CD4-positive, alpha-beta memory T cell (primary cell): ENCODE data around the gene PCSK6. TPM values are rescaled to one million over a fixed set of nuclear protein-coding genes. Genes with fewer than 3 reads are reported as not detected.

ENCODE experiments used
- CTCF ChIA-PET: fragments of 350-600 bp; sonication (Branson Sonifier 250); formaldehyde crosslinking; loops from one replicate; lab custom pipeline; 2021; ENCODE audit warnings: inconsistent platforms; ENCODE audit not compliant: partially characterized antibody; lab: Charles Lee
- POLR2A ChIA-PET: fragments of 350-600 bp; sonication (Branson Sonifier 250); formaldehyde crosslinking; loops from one replicate; lab custom pipeline; 2021; ENCODE audit not compliant: partially characterized antibody; lab: Charles Lee
- DNase-seq, 5 donors: peaks; one replicate each; pipeline versions ENCODE4 v3.0.0 to v3.0.0-alpha.2; 2020 to 2022; ENCODE audit warnings: mixed read lengths in 1 of 5
- H3K27ac ChIP-seq: one replicate; pipeline ENCODE4 v1.7.0; 2013; ENCODE audit warnings: low read depth, low read length
- H3K27me3 ChIP-seq: 2 replicates; pipeline ENCODE4 v1.7.0; 2013; ENCODE audit warnings: mild to moderate bottlenecking, low read length, moderate library complexity; ENCODE audit not compliant: insufficient read depth
- H3K36me3 ChIP-seq: 2 replicates; pipeline ENCODE4 v1.7.0; 2013; ENCODE audit warnings: mild to moderate bottlenecking, low read length, moderate library complexity; ENCODE audit not compliant: insufficient read depth
- H3K4me1 ChIP-seq: 2 replicates; pipeline ENCODE4 v1.7.0; 2013; ENCODE audit warnings: mild to moderate bottlenecking, low read length, moderate library complexity; ENCODE audit not compliant: insufficient read depth
- H3K4me3 ChIP-seq, 2 donors: one replicate each; pipeline ENCODE4 v1.7.0; 2013; ENCODE audit warnings: low read length in 2 of 2, mild to moderate bottlenecking in 1 of 2
- H3K9me3 ChIP-seq, 2 donors: one replicate each; pipeline ENCODE4 v1.7.0; 2013; ENCODE audit warnings: low read length in 2 of 2, control low read depth in 1 of 2; ENCODE audit not compliant: control insufficient read depth in 1 of 2
- H3K27ac Mint-ChIP-seq, 7 donors: one replicate each; pipeline ENCODE4 v1.8.0; 2020 to 2021; ENCODE audit warnings: mixed read lengths in 7 of 7, mild to moderate bottlenecking in 6 of 7, inconsistent platforms in 3 of 7, moderate library complexity in 3 of 7
- H3K27me3 Mint-ChIP-seq, 2 donors: one replicate each; pipeline ENCODE4 v1.8.0; 2020 to 2021; ENCODE audit warnings: mixed read lengths in 2 of 2
- H3K36me3 Mint-ChIP-seq, 2 donors: one replicate each; pipeline ENCODE4 v1.8.0; 2020 to 2021; ENCODE audit warnings: mixed read lengths in 2 of 2, inconsistent platforms in 1 of 2, mild to moderate bottlenecking in 1 of 2
- H3K4me1 Mint-ChIP-seq, 4 donors: one replicate each; pipeline ENCODE4 v1.8.0; 2020 to 2021; ENCODE audit warnings: mixed read lengths in 4 of 4, mild to moderate bottlenecking in 1 of 4
- H3K4me3 Mint-ChIP-seq, 8 donors: one replicate each; pipeline ENCODE4 v1.8.0; 2020 to 2021; ENCODE audit warnings: mixed read lengths in 8 of 8, mild to moderate bottlenecking in 7 of 8, moderate library complexity in 6 of 8, inconsistent platforms in 3 of 8
- H3K9me3 Mint-ChIP-seq, 8 donors: one replicate each; pipeline ENCODE4 v1.8.0; 2020 to 2021; ENCODE audit warnings: mixed read lengths in 8 of 8, mild to moderate bottlenecking in 5 of 8, inconsistent platforms in 3 of 8, moderate library complexity in 1 of 8
- intact Hi-C: fragments of 100-400 bp; cut with micrococcal nuclease; formaldehyde crosslinking; loops from one replicate; pipeline ENCODE4 v1.15.1; 2023
- polyA plus RNA-seq, 2 donors: library from polyadenylated mRNA; unstranded; fragments of 300-500 nt; fragmentation: Illumina TruSeq; gene quantifications; one replicate each; pipeline ENCODE4 v1.2.3, GENCODE V29; 2021
- total RNA-seq, 2 experiments: library from RNA; stranded (reverse); gene quantifications; one replicate each; pipeline ENCODE4 v1.2.3, GENCODE V29; 2021

The PCSK6 gene
- total and polyA plus RNA-seq, 4 experiments from 2014 or later, result 0.08 to 0.53 (median 0.32) TPM

DNA sequence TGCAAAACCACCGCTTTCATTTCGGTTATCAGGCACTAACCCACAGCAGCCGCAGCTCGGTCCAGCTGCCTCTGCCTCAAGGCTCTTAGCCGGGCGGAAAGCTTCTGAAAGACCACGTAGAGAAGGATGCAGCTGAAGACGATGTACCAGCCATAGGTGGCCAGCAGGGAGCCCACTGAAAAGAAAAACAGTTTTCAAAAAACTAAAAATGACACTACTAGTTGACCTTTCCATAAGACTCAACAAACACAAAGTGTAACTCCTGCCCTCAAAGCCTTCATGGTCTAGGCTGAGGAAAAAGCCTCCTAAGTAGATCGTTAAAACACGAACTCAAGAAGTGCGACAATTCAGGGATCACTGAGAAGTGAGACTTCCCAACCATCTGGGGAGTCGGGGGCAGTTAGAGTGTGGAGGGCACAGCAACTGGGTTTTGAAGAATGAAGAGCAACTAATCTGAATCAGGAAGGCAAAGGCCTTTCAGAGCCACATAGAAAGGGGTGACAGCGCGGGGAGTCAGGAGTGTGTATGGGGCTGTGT, 212.9 kb downstream of the PCSK6 start:
- no peaks in the 10 kb centered on the region for H3K9me3 Mint-ChIP-seq
- no peaks in the 10 kb centered on the region for H3K9me3 ChIP-seq
- CTCF ChIA-PET, result interaction anchor here (0.6 to 5.2 kb wide), 5 partner anchors 8 to 22 kb away, joined by 3 to 27 read pairs (median 5); no protein-coding TSS in a partner anchor
- POLR2A ChIA-PET, result interaction anchor here (0.7 to 1.6 kb wide), 3 partner anchors 18 to 43 kb away, joined by 3 to 6 read pairs (median 4); partner anchors contain the start of gene SNRPA1
- H3K36me3 Mint-ChIP-seq, result peaks cover 38 to 76% of the 10 kb centered on the region in 2 donors
- H3K27ac ChIP-seq, result peak overlapping the region; percentile 89
- H3K36me3 ChIP-seq, result peaks cover 52% of the 10 kb centered on the region
- H3K4me3 Mint-ChIP-seq, result peak overlapping the region; percentile 93 to 97 (median 94)
- peaks cover 11 to 43% (median 21%) of the 10 kb centered on the region in 4 donors for H3K4me1 Mint-ChIP-seq
- no peaks in the 10 kb centered on the region for H3K27me3 Mint-ChIP-seq
- peak overlapping the region; percentile 74 to 93 for H3K4me3 ChIP-seq
- peaks cover 25% of the 10 kb centered on the region for H3K4me1 ChIP-seq
- intact Hi-C loops, result loop anchor here (1.0 kb wide), 1 partner anchor 18 kb away; no protein-coding TSS in a partner anchor
- H3K27me3 ChIP-seq, result no peaks in the 10 kb centered on the region
- peak overlapping the region; percentile 91 to 99 (median 95) for H3K27ac Mint-ChIP-seq
- no peak for DNase-seq

DNA sequence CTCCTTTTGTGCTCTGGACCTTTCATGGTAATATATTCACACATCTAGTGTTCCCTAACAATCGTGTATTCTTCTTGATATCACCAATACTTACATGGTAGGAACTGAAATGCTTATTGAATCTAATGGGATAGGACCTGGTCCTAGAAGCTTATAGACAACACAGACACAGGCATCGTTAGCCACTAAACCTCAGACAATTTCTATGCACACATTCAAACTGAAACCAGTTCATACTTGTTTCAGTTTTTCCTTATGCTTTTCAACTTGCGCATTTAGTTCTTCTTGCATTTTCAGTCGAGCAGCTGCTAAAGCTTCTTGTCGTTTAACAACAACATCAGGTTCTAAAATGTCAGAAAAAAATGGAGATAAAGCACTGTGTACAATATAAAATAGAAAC, 214.5 kb downstream of the PCSK6 start:
- CTCF ChIA-PET, result interaction anchor here (3.2 to 5.2 kb wide), 3 partner anchors 14 to 267 kb away, joined by 16 to 27 read pairs (median 20); no protein-coding TSS in a partner anchor
- POLR2A ChIA-PET, result no interaction called here
- H3K4me1 Mint-ChIP-seq, result peaks cover 11 to 43% (median 21%) of the 10 kb centered on the region in 4 donors
- H3K9me3 Mint-ChIP-seq, result no peaks in the 10 kb centered on the region
- no peak overlapping the region for H3K4me3 ChIP-seq
- peak overlapping the region in 6 of 7 donors; percentile 12 to 91 (median 57) for H3K27ac Mint-ChIP-seq
- DNase-seq, result no peak
- H3K27me3 Mint-ChIP-seq, result no peaks in the 10 kb centered on the region
- no peak overlapping the region for H3K27ac ChIP-seq
- H3K4me3 Mint-ChIP-seq, result peak overlapping the region in 1 of 8 donors; percentile 93
- intact Hi-C loops, result no loop called here
- peaks cover 43 to 78% of the 10 kb centered on the region in 2 donors for H3K36me3 Mint-ChIP-seq
- peaks cover 53% of the 10 kb centered on the region for H3K36me3 ChIP-seq
- no peaks in the 10 kb centered on the region for H3K9me3 ChIP-seq
- no peaks in the 10 kb centered on the region for H3K27me3 ChIP-seq
- peaks cover 25% of the 10 kb centered on the region for H3K4me1 ChIP-seq

DNA sequence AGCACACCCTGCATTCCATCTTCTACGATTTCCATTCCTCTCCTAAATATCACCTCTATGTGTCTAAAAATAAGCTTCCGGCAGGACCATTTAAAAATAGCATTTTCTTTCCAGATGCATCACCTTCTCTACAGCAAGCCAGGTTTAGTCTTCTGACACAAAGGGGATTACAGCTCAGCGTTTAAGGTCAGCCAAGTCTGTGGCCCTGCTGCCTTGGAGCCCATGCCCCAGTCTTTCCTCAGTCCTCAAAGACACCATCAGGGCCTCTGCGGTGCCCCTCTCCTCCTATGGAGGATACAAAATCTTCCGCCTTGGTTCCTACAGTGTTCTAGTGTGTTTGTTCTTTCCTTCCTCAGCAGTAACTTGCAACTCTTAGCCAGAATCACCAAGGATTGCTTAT, 216.0 kb downstream of the PCSK6 start:
- ChIA-PET CTCF (interaction anchor here (1.4 to 5.2 kb wide), 4 partner anchors 15 to 266 kb away, joined by 5 to 27 read pairs (median 18); no protein-coding TSS in a partner anchor), POLR2A (interaction anchor here (2.1 kb wide), 1 partner anchor 21 kb away, joined by 8 read pairs; the partner anchor contains the start of gene SNRPA1)
- Histone ChIP-seq H3K27me3 (no peaks in the 10 kb centered on the region), H3K4me1 (peaks cover 25% of the 10 kb centered on the region), H3K9me3 (no peaks in the 10 kb centered on the region), H3K36me3 (peaks cover 47% of the 10 kb centered on the region), H3K27ac (no peak overlapping the region), H3K4me3 (no peak overlapping the region)
- H3K27me3 Mint-ChIP-seq, result no peaks in the 10 kb centered on the region
- no peaks in the 10 kb centered on the region for H3K9me3 Mint-ChIP-seq
- H3K36me3 Mint-ChIP-seq, result peaks cover 49 to 82% of the 10 kb centered on the region in 2 donors
- intact Hi-C loops, result no loop called here
- H3K27ac Mint-ChIP-seq, result peak overlapping the region in 5 of 7 donors; percentile 2 to 57 (median 33)
- peaks cover 11 to 39% (median 21%) of the 10 kb centered on the region in 4 donors for H3K4me1 Mint-ChIP-seq
- H3K4me3 Mint-ChIP-seq, result no peak overlapping the region
- DNase-seq, result no peak

DNA sequence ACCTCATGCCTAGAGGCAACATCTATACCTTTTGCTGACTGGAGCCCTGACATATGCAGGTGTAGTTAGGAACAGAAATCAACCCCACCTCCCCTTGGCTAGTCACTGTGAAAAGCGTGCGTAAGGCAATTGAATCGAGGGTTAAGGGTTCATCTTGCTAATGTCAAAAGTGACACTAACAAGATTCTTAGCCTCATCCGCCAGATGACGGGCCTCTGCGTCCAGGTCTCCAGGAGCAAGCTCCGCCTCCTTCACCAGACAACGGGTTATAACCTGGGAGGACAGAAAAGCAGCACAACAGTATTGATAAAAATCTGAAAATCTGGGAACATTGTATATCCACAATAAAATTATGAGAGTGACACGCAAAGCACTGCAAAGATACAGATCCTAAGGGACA, 216.9 kb downstream of the PCSK6 start:
- CTCF ChIA-PET, result interaction anchor here (1.4 to 5.2 kb wide), 4 partner anchors 15 to 265 kb away, joined by 5 to 27 read pairs (median 18); no protein-coding TSS in a partner anchor
- H3K9me3 Mint-ChIP-seq, result no peaks in the 10 kb centered on the region
- POLR2A ChIA-PET, result interaction anchor here (2.1 kb wide), 1 partner anchor 22 kb away, joined by 8 read pairs; the partner anchor contains the start of gene SNRPA1
- no peak overlapping the region for H3K27ac ChIP-seq
- no peaks in the 10 kb centered on the region for H3K27me3 Mint-ChIP-seq
- intact Hi-C loops, result no loop called here
- H3K36me3 ChIP-seq, result peaks cover 47% of the 10 kb centered on the region
- no peaks in the 10 kb centered on the region for H3K9me3 ChIP-seq
- H3K27me3 ChIP-seq, result no peaks in the 10 kb centered on the region
- H3K4me1 ChIP-seq, result peaks cover 18% of the 10 kb centered on the region
- no peak overlapping the region for H3K4me3 Mint-ChIP-seq
- no peak for DNase-seq
- peak overlapping the region in 2 of 7 donors; percentile 8 to 61 for H3K27ac Mint-ChIP-seq
- peaks cover 49 to 76% of the 10 kb centered on the region in 2 donors for H3K36me3 Mint-ChIP-seq
- peaks cover 9 to 30% (median 16%) of the 10 kb centered on the region in 4 donors for H3K4me1 Mint-ChIP-seq
- H3K4me3 ChIP-seq, result no peak overlapping the region

DNA sequence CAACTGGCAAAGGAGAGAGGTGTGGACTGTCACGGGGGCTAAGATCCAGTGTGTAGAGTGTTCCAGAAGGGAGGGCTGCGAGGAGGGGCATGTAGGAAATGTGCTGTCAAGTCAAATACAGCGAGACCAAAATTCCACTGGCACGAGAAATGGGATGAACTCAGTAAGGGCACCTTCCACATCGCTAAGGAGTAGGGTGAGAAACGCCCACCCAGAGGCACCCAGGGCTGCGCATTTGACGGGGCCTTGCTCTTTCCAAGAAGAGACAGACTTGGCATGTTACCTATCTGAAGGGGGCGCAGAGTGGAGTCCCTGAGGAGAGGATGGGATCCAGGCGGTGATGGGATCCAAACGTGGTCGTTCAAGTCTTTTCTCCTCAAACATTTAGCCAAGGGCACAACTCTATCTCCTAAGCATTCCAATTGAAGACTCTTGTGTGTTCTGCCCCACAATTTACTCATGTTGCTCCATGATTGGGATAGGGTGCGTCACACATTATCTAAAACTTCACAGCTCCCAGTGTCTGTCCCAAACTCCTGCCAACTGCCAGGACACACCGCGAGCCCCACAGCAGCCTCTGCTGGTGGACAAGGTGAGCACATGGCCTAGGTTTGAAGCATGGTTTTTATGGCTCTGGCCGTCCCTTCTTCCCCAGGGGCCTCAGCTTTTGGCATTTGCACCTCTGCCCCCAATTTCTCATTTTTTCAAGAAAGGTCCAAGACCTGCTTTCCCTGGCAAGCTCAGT, 219.9 kb downstream of the PCSK6 start:
- H3K9me3 Mint-ChIP-seq, result no peaks in the 10 kb centered on the region
- POLR2A ChIA-PET, result interaction anchor here (1.1 kb wide), 2 partner anchors 9 to 382 kb away, joined by 3 to 4 read pairs; no protein-coding TSS in a partner anchor
- DNase-seq, result no peak
- CTCF ChIA-PET, result interaction anchor here (5.0 kb wide), 1 partner anchor 12 kb away, joined by 20 read pairs; no protein-coding TSS in a partner anchor
- H3K27ac ChIP-seq, result no peak overlapping the region
- H3K4me1 Mint-ChIP-seq, result peaks cover 0 to 6% (median 0%) of the 10 kb centered on the region in 4 donors
- no peaks in the 10 kb centered on the region for H3K27me3 Mint-ChIP-seq
- H3K9me3 ChIP-seq, result no peaks in the 10 kb centered on the region
- H3K4me3 Mint-ChIP-seq, result no peak overlapping the region
- H3K4me1 ChIP-seq, result no peaks in the 10 kb centered on the region
- no peaks in the 10 kb centered on the region for H3K27me3 ChIP-seq
- peaks cover 45 to 60% of the 10 kb centered on the region in 2 donors for H3K36me3 Mint-ChIP-seq
- no peak overlapping the region for H3K4me3 ChIP-seq
- H3K27ac Mint-ChIP-seq, result peak overlapping the region in 3 of 7 donors; percentile 36 to 51 (median 43)
- intact Hi-C loops, result no loop called here
- H3K36me3 ChIP-seq, result peaks cover 42% of the 10 kb centered on the region

DNA sequence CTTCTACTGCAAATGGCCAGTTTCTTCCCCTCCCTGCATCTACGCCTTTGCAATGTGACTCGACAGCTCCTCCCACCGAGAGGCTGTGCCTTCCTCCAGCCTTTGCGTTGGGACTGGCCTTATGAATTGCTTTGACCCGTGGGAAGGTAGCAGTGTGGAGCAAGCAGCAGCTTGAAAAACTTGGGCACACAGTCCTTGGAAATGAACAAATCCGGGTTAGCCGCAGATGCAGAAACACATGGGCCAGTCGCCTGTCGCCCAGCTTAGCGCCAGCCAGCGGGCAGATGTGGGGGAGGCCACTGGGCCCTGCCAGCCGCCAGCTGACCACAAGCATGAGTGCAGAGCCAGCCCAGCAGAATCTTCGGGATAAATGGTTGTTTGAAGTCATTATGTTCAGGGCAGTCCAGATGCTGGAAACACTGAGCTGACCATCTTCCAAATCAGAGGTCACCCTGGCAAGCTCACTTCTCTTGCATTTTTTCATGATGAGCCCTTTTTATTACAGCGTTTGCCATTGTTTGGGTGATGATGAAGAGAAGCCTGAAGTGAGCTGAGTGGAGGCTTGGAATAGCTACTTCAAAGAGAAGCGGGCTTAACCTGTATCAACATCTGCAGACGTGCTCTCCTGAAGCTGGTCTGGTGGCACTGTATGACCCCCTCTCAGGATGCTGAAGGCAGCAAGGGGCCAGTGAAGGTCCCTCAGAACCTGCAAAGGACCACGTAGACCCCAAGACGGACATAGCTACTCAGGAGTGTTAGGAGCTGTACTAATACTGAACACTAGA, 222.0 kb downstream of the PCSK6 start:
- Histone ChIP-seq H3K27me3 (no peaks in the 10 kb centered on the region), H3K9me3 (no peaks in the 10 kb centered on the region), H3K4me1 (no peaks in the 10 kb centered on the region), H3K27ac (no peak overlapping the region), H3K36me3 (peaks cover 22% of the 10 kb centered on the region), H3K4me3 (no peak overlapping the region)
- Mint-ChIP-seq H3K27me3 (no peaks in the 10 kb centered on the region), H3K4me3 (no peak overlapping the region), H3K27ac (peak overlapping the region in 2 of 7 donors; percentile 32 to 72), H3K9me3 (no peaks in the 10 kb centered on the region), H3K4me1 (no peaks in the 10 kb centered on the region), H3K36me3 (peaks cover 24 to 38% of the 10 kb centered on the region in 2 donors)
- POLR2A ChIA-PET, result interaction anchor here (1.0 to 1.9 kb wide), 4 partner anchors 11 to 27 kb away, joined by 4 to 10 read pairs (median 4); partner anchors contain the start of genes CHSY1 and SNRPA1
- intact Hi-C loops, result no loop called here
- no peak for DNase-seq
- CTCF ChIA-PET, result interaction anchor here (0.5 to 2.0 kb wide), 7 partner anchors 9 to 374 kb away, joined by 3 to 12 read pairs (median 4); no protein-coding TSS in a partner anchor
